ENCODE measurements around the gene SEPTIN2. TPM values are rescaled to one million over a fixed set of nuclear protein-coding genes. Genes with fewer than 3 reads are reported as not detected.

SEPTIN2 gene
- total and polyA plus RNA-seq, 10 of the 15 experiments (the other 5 are each of a cell fraction or from before 2014, with no cell fraction given): 169 to 474 (median 269) TPM

GRCh38 chr2:241310917-241311566 is 4.7 kb upstream of the SEPTIN2 start:
- RAD21 ChIA-PET (ENCODE audit: unreplicated experiment): interaction anchor here (0.7 to 1.7 kb wide), 7 partner anchors 9 to 391 kb away, joined by 3 to 6 read pairs (median 3); no protein-coding TSS in a partner anchor
- CTCF ChIA-PET: interaction anchor here (1.4 to 3.2 kb wide), 5 partner anchors 28 to 298 kb away, joined by 3 to 15 read pairs (median 4); no protein-coding TSS in a partner anchor
- Histone ChIP-seq H3K79me2 (ENCODE audit: control insufficient read depth, insufficient read depth, low read length) (peaks cover 96% of the 10 kb centered on the region), H3K9me3 (replicated peaks; ENCODE audit: control insufficient read depth, insufficient read depth, low read length) (no peaks in the 10 kb centered on the region), H3K4me3 (peak overlapping the region; percentile 64), H2AFZ (ENCODE audit: control insufficient read depth, low read depth, low read length) (no peak overlapping the region), H3K27ac (ENCODE audit: control insufficient read depth, insufficient read depth) (peak overlapping the region; percentile 75), H3K4me2 (ENCODE audit: control insufficient read depth, insufficient read depth) (peak overlapping the region; percentile 85), H3K27me3 (replicated peaks in 1 of 2; ENCODE audit: control insufficient read depth in 2 of 2, insufficient read depth in 2 of 2, low read length in 1 of 2) (no peaks in the 10 kb centered on the region), H4K20me1 (ENCODE audit: control insufficient read depth, insufficient read depth) (no peaks in the 10 kb centered on the region), H3K9ac (ENCODE audit: control insufficient read depth, insufficient read depth, low read length) (peak overlapping the region; percentile 53), H3K4me1 (ENCODE audit: control insufficient read depth, insufficient read depth, low read length) (peaks cover 36% of the 10 kb centered on the region), H3K36me3 (ENCODE audit: control insufficient read depth in 2 of 2, insufficient read depth in 2 of 2, low read length in 1 of 2) (no peaks in the 10 kb centered on the region)
- in situ Hi-C loops (cut with MboI) (no loop called here), intact Hi-C loops (cut with micrococcal nuclease; ENCODE audit: unreplicated experiment) (no loop called here)
- POLR2A ChIA-PET: interaction anchor here (0.7 to 1.4 kb wide), 4 partner anchors 8 to 31 kb away, joined by 3 to 6 read pairs (median 5); no protein-coding TSS in a partner anchor
- WGBS (ENCODE audit: insufficient coverage, insufficient replicate concordance, low lambda C conversion rate, missing lambda C conversion rate): 10% methylated on average over 13 of the region's 13 CpGs
- SMC1A ChIA-PET (ENCODE audit: uncharacterized antibody, unreplicated experiment): interaction anchor here (0.7 to 2.4 kb wide), 8 partner anchors 8 to 163 kb away, joined by 3 to 14 read pairs (median 4); no protein-coding TSS in a partner anchor
- ATAC-seq (peak; percentile 14; the same call in 2 of the 3 replicates), DNase-seq (ENCODE audit: low read depth, low spot score) (no peak), FAIRE-seq (no peak)
- BruUV-seq (replicated peaks): no TSS peak
- peak; percentile 38 to 63; a peak in 2 of 4 replicates for TF ChIP-seq IKZF2 (IDR thresholded peaks at IDR 0.05)
- no peak for TF ChIP-seq MTA2 (IDR thresholded peaks at IDR 0.05; ENCODE audit: low read depth)
- peak; percentile 20; the same call in 1 of the 2 replicates for TF ChIP-seq SMC3 (IDR thresholded peaks at IDR 0.05; ENCODE audit: borderline replicate concordance, low read length)
- TF ChIP-seq SKIL (IDR thresholded peaks at IDR 0.05; ENCODE audit: low read depth, poor library complexity, severe bottlenecking): peak; percentile 40
- TF ChIP-seq SREBF2 (IDR thresholded peaks at IDR 0.05; ENCODE audit: low read length): no peak
- TF ChIP-seq EGR1 (IDR thresholded peaks at IDR 0.05; ENCODE audit: borderline replicate concordance in 1 of 2, low read depth in 2 of 2, low read length in 2 of 2): no peak
- TF ChIP-seq NRF1 (conservative IDR thresholded peaks at IDR 0.05; ENCODE audit: low read depth, low read length): no peak
- 0 out of 2 replicates have a peak, but pooled peaks have one; percentile 33 for TF ChIP-seq SMARCA5 (IDR thresholded peaks at IDR 0.05)
- peak; percentile 12; the same call in 1 of the 2 replicates for TF ChIP-seq BCL11A (IDR thresholded peaks at IDR 0.05; ENCODE audit: low read depth, low read length)
- 0 out of 2 replicates have a peak, but pooled peaks have one; percentile 11 for TF ChIP-seq TBL1XR1 (IDR thresholded peaks at IDR 0.05; ENCODE audit: low read depth, low read length)
- TF ChIP-seq MEF2B (IDR thresholded peaks at IDR 0.05; ENCODE audit: partially characterized antibody, poor library complexity, severe bottlenecking): no peak
- peak; percentile 58 for TF ChIP-seq NBN (IDR thresholded peaks at IDR 0.05)
- TF ChIP-seq RAD51 (IDR thresholded peaks at IDR 0.05): no peak
- TF ChIP-seq CREB1 (IDR thresholded peaks at IDR 0.05; ENCODE audit: low read depth): no peak
- TF ChIP-seq ZNF622 (IDR thresholded peaks at IDR 0.05): no peak
- no peak for TF ChIP-seq BHLHE40 (IDR thresholded peaks at IDR 0.05; ENCODE audit: borderline replicate concordance in 1 of 2, low read depth in 2 of 2, low read length in 1 of 2)
- TF ChIP-seq ZNF384 (IDR thresholded peaks at IDR 0.05; ENCODE audit: borderline replicate concordance, low read depth, low read length): peak; percentile 48; the same call in 1 of the 2 replicates
- TF ChIP-seq GATAD2B (conservative IDR thresholded peaks at IDR 0.05; ENCODE audit: low read depth): no peak
- TF ChIP-seq KAT2A (conservative IDR thresholded peaks at IDR 0.05; ENCODE audit: control insufficient read depth, low read depth, low read length): no peak
- TF ChIP-seq CREM (IDR thresholded peaks at IDR 0.05; ENCODE audit: low read depth): peak; percentile 34; the same call in 1 of the 2 replicates
- no peak for TF ChIP-seq ZNF207 (IDR thresholded peaks at IDR 0.05; ENCODE audit: borderline replicate concordance)

Measured in GM12878 (cell line).